HEK293T (cell line): ENCODE results near the gene USP37.
"Not testable (repeated sequence)": the region's sequence is repeated elsewhere in the genome, so short reads cannot be mapped to it uniquely, and the experiment has no call there.

Experiments used
- CTCF ChIA-PET: fragments of 350-600 bp; formaldehyde crosslinking; extraction: SDS; loops from one replicate; lab custom pipeline; 2021; ENCODE audit warnings: antibody characterized with exemption, inconsistent platforms; lab: Yijun Ruan, JAX
- POLR2A ChIA-PET: fragments of 350-600 bp; formaldehyde crosslinking; extraction: SDS; loops from one replicate; lab custom pipeline; 2020; ENCODE audit warnings: antibody characterized with exemption, inconsistent platforms; lab: Yijun Ruan, JAX
- DNase-seq: peaks from one replicate; pipeline ENCODE4 v3.0.0; 2012; ENCODE audit warnings: mixed read lengths; ENCODE audit errors: extremely low spot score
- ARNT ChIP-seq: fragments of 450-650 bp; IDR thresholded peaks from 2 replicates; pipeline ENCODE4 v1.6.1; 2017; ENCODE audit warnings: mild to moderate bottlenecking
- BHLHE40 ChIP-seq: fragments of 450-650 bp; IDR thresholded peaks from 2 replicates; pipeline ENCODE4 v1.6.1; 2016; ENCODE audit warnings: mild to moderate bottlenecking, moderate library complexity, borderline replicate concordance
- CTBP1 ChIP-seq: fragments of 450-650 bp; IDR thresholded peaks from 2 replicates; pipeline ENCODE4 v1.6.1; 2016; ENCODE audit warnings: borderline replicate concordance
- ELF4 ChIP-seq: fragments of 450-650 bp; IDR thresholded peaks from 2 replicates; pipeline ENCODE4 v1.6.1; 2017; ENCODE audit warnings: antibody characterized with exemption
- FOXA1 ChIP-seq: fragments of 450-650 bp; IDR thresholded peaks from 2 replicates; pipeline ENCODE4 v1.6.1; 2016; ENCODE audit warnings: mild to moderate bottlenecking
- FOXK2 ChIP-seq: fragments of 450-650 bp; IDR thresholded peaks from 2 replicates; pipeline ENCODE4 v1.6.1; 2016; ENCODE audit warnings: mild to moderate bottlenecking
- FOXM1 ChIP-seq: fragments of 450-650 bp; IDR thresholded peaks from 2 replicates; pipeline ENCODE4 v1.6.1; 2017; ENCODE audit warnings: mild to moderate bottlenecking, borderline replicate concordance
- HDGF ChIP-seq: fragments of 450-650 bp; IDR thresholded peaks from 2 replicates; pipeline ENCODE4 v1.6.1; 2017; ENCODE audit warnings: antibody characterized with exemption, borderline replicate concordance
- L3MBTL2 ChIP-seq: fragments of 450-650 bp; conservative IDR thresholded peaks from 2 replicates; pipeline ENCODE4 v1.6.1; 2016; ENCODE audit warnings: mild to moderate bottlenecking
- LEF1 ChIP-seq: fragments of 450-650 bp; IDR thresholded peaks from 2 replicates; pipeline ENCODE4 v1.6.1; 2017; ENCODE audit warnings: mild to moderate bottlenecking, borderline replicate concordance
- NFRKB ChIP-seq: fragments of 450-650 bp; IDR thresholded peaks from 2 replicates; pipeline ENCODE4 v1.6.1; 2016; ENCODE audit warnings: mild to moderate bottlenecking, moderate library complexity
- PKNOX1 ChIP-seq: fragments of 450-650 bp; IDR thresholded peaks from 2 replicates; pipeline ENCODE4 v1.6.1; 2016
- SP1 ChIP-seq: fragments of 450-650 bp; IDR thresholded peaks from 2 replicates; pipeline ENCODE4 v1.6.1; 2017
- SUZ12 ChIP-seq: fragments of 450-650 bp; IDR thresholded peaks from 2 replicates; pipeline ENCODE4 v1.6.1; 2016; ENCODE audit warnings: mild to moderate bottlenecking
- TARDBP ChIP-seq: fragments of 450-650 bp; IDR thresholded peaks from 2 replicates; pipeline ENCODE4 v1.6.1; 2016
- ZNF384 ChIP-seq: fragments of 450-650 bp; IDR thresholded peaks from 2 replicates; pipeline ENCODE4 v1.6.1; 2016

Gene USP37

GRCh38 chr2:218558986-218559385 is 9.2 kb downstream of the USP37 start:
- ChIA-PET CTCF (no interaction called here), POLR2A (no interaction called here)
- TF ChIP-seq PKNOX1 (no peak), ARNT (no peak), BHLHE40 (no peak), LEF1 (no peak), FOXM1 (no peak), SUZ12 (no peak), L3MBTL2 (no peak), ELF4 (no peak), SP1 (no peak), CTBP1 (no peak), FOXA1 (no peak)

DNA sequence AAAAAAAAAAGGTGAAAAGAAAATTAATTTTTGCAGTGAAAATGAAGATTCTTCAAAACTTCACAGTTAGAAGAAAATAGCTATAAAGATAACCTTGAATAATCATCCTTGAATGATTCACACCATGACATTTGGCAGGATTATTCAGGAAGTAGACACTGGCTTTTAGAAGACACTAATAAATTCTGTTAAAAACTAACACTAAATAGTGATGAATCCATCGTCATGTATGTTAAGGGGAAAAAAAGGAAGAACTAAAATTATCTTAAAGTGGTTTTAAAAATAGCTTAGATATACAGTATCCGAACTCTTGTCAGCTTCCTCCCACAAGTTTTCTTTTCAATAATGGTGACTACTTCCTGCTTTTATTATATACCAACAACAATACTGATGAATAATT is 10.2 kb downstream of the USP37 start:
- no peak for DNase-seq
- ChIA-PET POLR2A (no interaction called here), CTCF (no interaction called here)
- no peak for TF ChIP-seq HDGF
- TF ChIP-seq SUZ12: no peak
- no peak for TF ChIP-seq ELF4
- TF ChIP-seq BHLHE40: no peak
- TF ChIP-seq L3MBTL2: no peak
- TF ChIP-seq TARDBP: no peak
- no peak for TF ChIP-seq SP1

More at GRCh38 chr2:218558986-218559385, 9.2 kb downstream of the USP37 start:
- DNase-seq: no peak

- no peak for TF ChIP-seq FOXA1
- no peak for TF ChIP-seq HDGF
- TF ChIP-seq BHLHE40: no peak
- TF ChIP-seq FOXM1: no peak
- no peak for TF ChIP-seq ARNT
- TF ChIP-seq L3MBTL2: no peak
- no peak for TF ChIP-seq SUZ12
- no peak for TF ChIP-seq SP1
- no peak for TF ChIP-seq NFRKB
- ChIA-PET POLR2A (interaction anchor here (0.8 kb wide), 1 partner anchor 13 kb away, joined by 3 read pairs; the partner anchor contains the start of gene USP37), CTCF (no interaction called here)
- DNase-seq: no peak
Measured at GRCh38 chr2:218555527-218555926, 12.6 kb downstream of the USP37 start.

DNA sequence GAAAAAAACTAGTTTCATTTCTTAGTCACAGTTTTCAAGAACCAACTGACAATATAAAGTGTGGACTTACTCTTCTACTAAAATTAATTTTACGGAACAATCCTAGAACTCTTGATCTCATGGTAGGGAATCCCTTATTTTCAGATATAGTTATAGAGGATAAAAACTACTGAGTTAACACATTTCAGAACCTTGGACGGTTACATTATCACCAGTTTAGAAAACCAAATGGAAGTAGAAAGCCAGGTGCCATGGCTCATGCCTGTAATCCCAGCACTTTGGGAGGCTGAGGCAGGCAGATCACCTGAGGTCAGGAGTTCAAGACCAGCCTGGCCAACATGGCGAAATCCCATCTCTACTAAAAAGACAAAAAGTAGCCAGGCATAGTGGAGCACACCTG is 13.9 kb downstream of the USP37 start:
- DNase-seq, POLR2A ChIA-PET, CTCF ChIA-PET: not testable (repeated sequence)

GRCh38 chr2:218547978-218548377 is 20.2 kb downstream of the USP37 start:
- POLR2A ChIA-PET: no interaction called here
- TF ChIP-seq ELF4: no peak
- no peak for TF ChIP-seq LEF1
- no peak for TF ChIP-seq SP1
- no peak for TF ChIP-seq TARDBP
- TF ChIP-seq BHLHE40: no peak
- TF ChIP-seq ZNF384: no peak
- no peak for TF ChIP-seq FOXM1
- TF ChIP-seq ARNT: no peak
- CTCF ChIA-PET: no interaction called here
- DNase-seq: no peak

GRCh38 chr2:218547511-218547910 is 20.6 kb downstream of the USP37 start:
- DNase-seq: no peak
- no peak for TF ChIP-seq SUZ12
- TF ChIP-seq PKNOX1: no peak
- TF ChIP-seq ARNT: no peak
- TF ChIP-seq FOXM1: no peak
- TF ChIP-seq TARDBP: no peak
- no peak for TF ChIP-seq LEF1
- no peak for TF ChIP-seq L3MBTL2
- no peak for TF ChIP-seq BHLHE40
- TF ChIP-seq SP1: no peak
- TF ChIP-seq NFRKB: no peak
- TF ChIP-seq ZNF384: no peak
- TF ChIP-seq CTBP1: no peak
- no peak for TF ChIP-seq FOXK2
- no peak for TF ChIP-seq FOXA1
- TF ChIP-seq ELF4: no peak
- TF ChIP-seq HDGF: no peak
- ChIA-PET CTCF (no interaction called here), POLR2A (no interaction called here)

GRCh38 chr2:218546012-218546411 is 22.1 kb downstream of the USP37 start:
- TF ChIP-seq SP1 (no peak), CTBP1 (no peak)
- no peak for DNase-seq
- POLR2A ChIA-PET: no interaction called here
- CTCF ChIA-PET: no interaction called here

GRCh38 chr2:218540015-218540414 is 28.1 kb downstream of the USP37 start:
- ChIA-PET CTCF (no interaction called here), POLR2A (no interaction called here)
- TF ChIP-seq FOXA1: no peak
- TF ChIP-seq L3MBTL2: no peak
- TF ChIP-seq PKNOX1: no peak
- TF ChIP-seq ARNT: no peak
- no peak for TF ChIP-seq FOXK2
- no peak for TF ChIP-seq HDGF
- TF ChIP-seq ZNF384: no peak
- no peak for TF ChIP-seq BHLHE40
- TF ChIP-seq CTBP1: no peak
- no peak for TF ChIP-seq NFRKB
- no peak for TF ChIP-seq SP1
- TF ChIP-seq FOXM1: no peak
- no peak for TF ChIP-seq ELF4
- TF ChIP-seq SUZ12: no peak
- no peak for TF ChIP-seq TARDBP
- TF ChIP-seq LEF1: no peak
- DNase-seq: no peak
